ENCODE data around the gene EIF4A2.

EIF4A2 gene

DNA sequence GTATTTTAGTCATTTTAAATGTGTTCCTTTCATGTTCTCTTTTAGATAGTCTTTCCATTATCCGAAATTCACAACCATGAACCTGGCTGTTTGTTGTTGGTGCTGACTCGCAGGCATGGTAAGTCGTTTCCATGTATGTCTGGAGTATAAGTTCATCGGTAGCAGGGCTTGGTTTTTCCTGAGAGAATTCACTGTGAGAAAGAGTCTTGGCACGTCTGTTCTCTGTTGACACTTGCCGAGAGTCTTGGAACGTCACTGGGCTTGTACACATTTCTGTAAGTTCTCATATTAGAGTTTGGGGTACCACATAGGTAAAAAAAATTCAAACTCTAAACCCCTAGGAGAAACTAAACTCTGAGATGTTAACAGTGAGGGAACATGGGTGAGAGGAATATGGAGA lies 29.4 kb upstream of the EIF4A2 start:
- no peak overlapping the region for H3K4me3 ChIP-seq (ENCODE audit: low read depth, low read length)
- TF ChIP-seq, protein P1, sequence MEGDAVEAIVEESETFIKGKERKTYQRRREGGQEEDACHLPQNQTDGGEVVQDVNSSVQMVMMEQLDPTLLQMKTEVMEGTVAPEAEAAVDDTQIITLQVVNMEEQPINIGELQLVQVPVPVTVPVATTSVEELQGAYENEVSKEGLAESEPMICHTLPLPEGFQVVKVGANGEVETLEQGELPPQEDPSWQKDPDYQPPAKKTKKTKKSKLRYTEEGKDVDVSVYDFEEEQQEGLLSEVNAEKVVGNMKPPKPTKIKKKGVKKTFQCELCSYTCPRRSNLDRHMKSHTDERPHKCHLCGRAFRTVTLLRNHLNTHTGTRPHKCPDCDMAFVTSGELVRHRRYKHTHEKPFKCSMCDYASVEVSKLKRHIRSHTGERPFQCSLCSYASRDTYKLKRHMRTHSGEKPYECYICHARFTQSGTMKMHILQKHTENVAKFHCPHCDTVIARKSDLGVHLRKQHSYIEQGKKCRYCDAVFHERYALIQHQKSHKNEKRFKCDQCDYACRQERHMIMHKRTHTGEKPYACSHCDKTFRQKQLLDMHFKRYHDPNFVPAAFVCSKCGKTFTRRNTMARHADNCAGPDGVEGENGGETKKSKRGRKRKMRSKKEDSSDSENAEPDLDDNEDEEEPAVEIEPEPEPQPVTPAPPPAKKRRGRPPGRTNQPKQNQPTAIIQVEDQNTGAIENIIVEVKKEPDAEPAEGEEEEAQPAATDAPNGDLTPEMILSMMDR (IDR thresholded peaks at IDR 0.05; ENCODE audit: control insufficient read depth, extremely low read depth, insufficient read depth), result no peak
- DNase-seq (ENCODE audit: low read depth), result no peak

DNA sequence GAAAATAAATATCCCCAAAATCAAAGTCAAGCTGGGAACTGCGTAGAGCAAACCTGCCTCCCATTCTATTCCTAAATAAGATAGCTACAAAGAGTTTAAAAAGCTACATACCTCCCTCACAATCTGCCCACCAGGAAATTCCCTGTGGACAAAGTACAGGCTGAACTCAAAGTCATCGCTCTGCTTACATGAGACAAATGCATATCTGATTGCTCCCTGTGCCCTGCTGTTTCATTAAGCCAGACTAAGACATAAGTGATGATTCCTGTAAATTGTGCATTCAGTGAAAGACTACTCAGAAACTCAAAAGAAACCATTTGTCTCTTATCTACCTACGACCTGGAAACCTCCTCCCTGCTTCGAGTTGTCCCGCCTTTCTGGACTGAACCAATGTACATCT lies 28.5 kb upstream of the EIF4A2 start:
- TF ChIP-seq, protein P1 (IDR thresholded peaks at IDR 0.05; ENCODE audit: control insufficient read depth, extremely low read depth, insufficient read depth), result no peak
- no peak overlapping the region for H3K4me3 ChIP-seq (ENCODE audit: low read depth, low read length)
- no peak for DNase-seq (ENCODE audit: low read depth)

DNA sequence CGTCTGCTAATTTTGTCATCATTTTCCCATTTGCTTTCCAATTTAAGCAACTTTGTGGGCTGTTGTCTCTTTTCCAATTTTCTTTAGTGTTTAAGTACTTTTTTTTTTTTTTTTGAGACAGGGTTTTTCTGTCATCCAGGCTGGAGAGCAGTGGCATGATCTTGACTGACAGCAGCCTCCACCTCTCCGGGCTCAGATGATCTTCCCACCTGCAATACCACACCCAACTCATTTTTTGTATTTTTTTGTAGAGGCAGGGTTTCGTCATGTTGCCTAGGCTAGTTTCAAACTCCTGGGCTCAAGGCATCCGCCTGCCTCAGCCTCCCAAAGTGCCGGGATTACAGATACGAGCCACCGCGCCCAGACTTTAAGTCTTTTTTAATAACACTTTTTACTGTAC lies 26.2 kb upstream of the EIF4A2 start:
- TF ChIP-seq, protein P1 (IDR thresholded peaks at IDR 0.05; ENCODE audit: control insufficient read depth, extremely low read depth, insufficient read depth), result no peak
- DNase-seq (ENCODE audit: low read depth), result no peak
- no peak overlapping the region for H3K4me3 ChIP-seq (ENCODE audit: low read depth, low read length)

DNA sequence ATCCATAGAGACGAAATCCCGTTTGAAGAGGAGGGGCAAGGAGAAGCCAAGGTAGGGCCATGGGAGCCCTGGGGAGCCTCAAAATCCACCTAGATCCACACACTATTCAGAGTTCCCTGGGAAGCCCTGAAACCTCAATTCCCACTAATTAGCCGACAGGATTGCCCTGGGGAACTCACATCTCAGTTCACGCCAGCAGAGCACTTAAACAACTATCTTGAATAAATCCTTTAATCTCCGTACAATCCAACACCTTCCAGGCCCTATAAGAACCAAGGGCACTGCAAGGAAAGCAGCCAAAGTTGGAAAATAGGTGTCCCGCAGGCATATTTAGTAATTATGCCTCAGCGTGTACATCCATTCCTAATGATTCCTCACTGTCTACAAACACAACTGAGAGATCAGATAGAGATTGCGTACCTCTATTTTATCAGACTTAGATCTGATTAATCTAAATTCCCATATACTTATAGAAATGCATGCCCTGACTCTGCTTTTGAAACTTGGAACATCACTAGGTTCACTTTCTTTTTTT lies 25.6 kb upstream of the EIF4A2 start:
- no peak for DNase-seq (ENCODE audit: low read depth)

DNA sequence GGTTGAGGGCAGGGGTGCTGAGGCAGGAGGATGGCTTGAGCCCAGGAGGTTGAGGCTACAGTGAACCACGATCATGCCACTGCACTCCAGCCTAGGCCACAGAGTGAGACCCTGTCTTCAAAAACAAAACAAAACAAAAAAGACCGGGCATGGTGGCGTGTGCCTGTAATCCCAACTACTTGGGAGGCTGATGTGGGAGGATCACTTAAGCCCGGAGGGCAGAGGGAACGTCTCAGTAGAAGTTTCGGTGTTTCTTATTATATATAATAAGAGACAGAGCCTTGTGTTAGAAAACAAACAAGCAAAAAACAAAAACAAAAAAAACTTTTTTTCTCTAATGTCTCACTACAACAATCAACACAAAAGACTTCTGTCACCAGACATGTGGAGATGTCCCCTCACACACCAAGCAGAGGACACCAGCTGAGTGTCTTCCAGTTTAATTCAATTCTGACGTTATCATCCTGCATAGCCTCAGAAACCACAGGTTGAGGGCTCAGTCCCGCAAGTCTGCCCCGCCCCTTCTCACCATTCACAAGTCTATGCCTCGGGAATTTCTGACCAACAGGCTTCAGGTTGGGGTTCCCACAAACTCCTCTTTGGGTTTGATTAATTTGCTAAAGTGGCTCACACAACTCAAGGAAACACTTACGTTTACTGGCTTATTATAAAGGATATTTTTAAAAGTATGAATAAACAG lies 24.0 kb upstream of the EIF4A2 start:
- no peak overlapping the region for H3K4me3 ChIP-seq (ENCODE audit: low read depth, low read length)
- TF ChIP-seq, protein P1 (IDR thresholded peaks at IDR 0.05; ENCODE audit: control insufficient read depth, extremely low read depth, insufficient read depth), result no peak
- no peak for DNase-seq (ENCODE audit: low read depth)

More for the DNA sequence above, 25.6 kb upstream of the EIF4A2 start:
- TF ChIP-seq, protein P1 (IDR thresholded peaks at IDR 0.05; ENCODE audit: control insufficient read depth, extremely low read depth, insufficient read depth), result no peak
- H3K4me3 ChIP-seq (ENCODE audit: low read depth, low read length), result no peak overlapping the region

- no peak for DNase-seq (ENCODE audit: low read depth)
- TF ChIP-seq, protein P1 (IDR thresholded peaks at IDR 0.05; ENCODE audit: control insufficient read depth, extremely low read depth, insufficient read depth), result no peak
- H3K4me3 ChIP-seq (ENCODE audit: low read depth, low read length), result no peak overlapping the region
These were observed 23.1 kb upstream of the EIF4A2 start for GRCh38 chr3:186760141-186760833.
